Activated CD8-positive, alpha-beta memory T cell treated with anti-CD3 and anti-CD28 coated beads, Interleukin-2, amount 50 U/mL, for 1 hour (primary cell): ENCODE data around the gene RPL35.

Source experiments
- DNase-seq: peaks from one replicate; pipeline ENCODE4 v3.0.0-alpha.2; 2020; ENCODE audit errors: extremely low read depth

Gene RPL35

DNA sequence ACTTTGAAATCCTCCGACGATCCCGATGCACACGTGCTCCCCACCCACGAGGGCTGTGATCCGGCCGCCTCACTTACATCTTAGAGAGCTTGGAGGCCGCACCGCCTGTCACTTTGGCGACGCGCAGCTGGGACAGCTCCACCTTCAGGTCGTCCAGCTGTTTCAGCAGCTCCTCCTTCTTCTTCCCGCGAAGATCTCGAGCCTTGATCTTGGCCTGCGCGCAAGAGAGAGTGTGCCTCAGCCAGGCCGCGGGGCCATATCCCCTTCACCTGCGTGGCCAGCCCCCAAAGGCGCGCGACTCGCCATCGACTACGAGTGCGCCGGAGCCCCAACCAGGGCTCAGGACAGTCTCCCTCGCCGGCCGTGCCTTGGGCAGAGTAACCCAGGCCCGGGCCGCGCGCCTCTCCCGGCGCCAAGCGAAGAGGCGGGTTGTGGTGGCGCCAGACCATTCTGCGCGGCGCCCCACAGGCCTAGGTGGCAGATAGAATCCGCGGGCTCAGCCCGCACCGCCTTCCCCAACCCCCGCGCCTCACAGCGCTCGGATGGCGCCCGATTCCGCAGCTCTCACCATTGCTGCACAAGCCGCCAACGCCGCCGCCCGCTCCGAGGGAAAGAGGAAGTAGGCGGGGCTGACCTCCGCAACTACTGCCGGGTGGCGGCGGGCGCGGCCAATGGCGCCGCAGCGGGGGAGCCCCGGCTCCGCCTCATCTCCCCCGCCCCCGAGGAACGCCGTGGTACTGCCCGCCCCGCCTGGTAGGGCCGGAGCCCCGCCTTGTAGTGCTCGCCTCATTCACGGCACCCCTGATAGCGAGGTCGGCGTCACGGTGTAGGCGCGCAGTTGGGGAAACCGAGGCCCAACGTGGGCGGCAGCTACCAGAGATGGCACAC lies at the start of gene RPL35, which contains the start of gene ARPC5L:
Gene RPL35 (minus strand): TSS at position 616 of the 888 bp plus-strand sequence. CDS start 45 bp downstream, at position 571.
Gene ARPC5L (plus strand): TSS at position 789 of the 888 bp plus-strand sequence. CDS start 7,161 bp downstream, outside the sequence.
- DNase-seq = peak; percentile 83

DNA sequence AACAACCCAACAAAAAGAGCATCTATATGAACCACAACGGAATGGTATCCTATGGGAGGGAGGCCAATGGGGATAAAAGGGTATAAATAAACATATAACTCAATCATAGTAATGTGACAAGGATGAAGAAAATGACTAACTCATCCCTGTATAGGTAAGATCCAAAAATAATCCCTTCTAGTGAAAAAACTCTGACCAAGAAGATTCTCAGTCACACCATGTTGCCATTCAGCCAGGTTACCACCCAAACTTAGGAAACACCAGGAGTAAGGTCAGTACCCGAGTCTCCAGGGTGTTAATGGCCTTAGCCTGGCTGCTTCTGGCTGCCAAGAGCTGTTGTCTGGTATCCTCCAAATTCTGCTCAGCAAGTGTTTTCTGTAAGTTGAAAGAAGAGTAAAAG lies 46.3 kb upstream of the RPL35 start:
- DNase-seq = no peak

DNA sequence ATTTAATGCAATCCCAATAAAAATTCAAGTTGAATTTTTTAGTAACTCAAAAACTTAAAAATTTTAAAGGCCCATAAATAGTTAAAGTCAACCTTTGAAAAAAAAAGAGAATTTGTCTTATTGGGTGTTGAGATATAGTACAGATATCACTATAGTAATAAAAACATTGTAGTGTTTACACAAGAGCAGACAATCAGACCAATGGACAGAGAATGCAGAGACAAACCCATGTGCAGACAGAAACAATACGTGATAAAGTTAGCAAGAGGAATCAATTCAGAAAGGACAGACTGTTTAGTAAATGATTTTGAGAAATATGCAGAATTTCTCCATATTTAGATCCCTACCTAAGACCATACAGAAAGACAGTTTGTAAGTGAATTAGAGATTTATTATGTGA lies 45.2 kb upstream of the RPL35 start:
- no peak for DNase-seq

DNA sequence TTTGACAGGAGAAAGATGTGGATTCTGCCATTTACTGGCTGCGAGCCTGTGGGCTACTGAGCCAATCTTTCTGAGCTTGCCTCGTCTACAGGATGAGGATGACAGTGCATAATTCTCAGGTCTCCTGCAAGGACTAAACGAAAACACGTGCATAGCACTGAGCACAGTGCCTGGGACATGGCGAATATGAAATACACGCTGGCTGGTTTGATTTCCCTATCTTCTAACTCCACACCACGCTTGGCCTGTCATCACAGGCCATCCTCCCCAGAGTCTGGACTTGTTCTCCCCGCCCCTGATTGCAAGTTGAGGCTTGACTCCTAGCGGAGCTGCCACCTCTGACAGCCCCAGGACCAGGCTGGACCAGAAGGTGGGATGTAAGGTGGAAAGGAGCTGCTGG lies 38.1 kb upstream of the RPL35 start:
- no peak for DNase-seq

DNA sequence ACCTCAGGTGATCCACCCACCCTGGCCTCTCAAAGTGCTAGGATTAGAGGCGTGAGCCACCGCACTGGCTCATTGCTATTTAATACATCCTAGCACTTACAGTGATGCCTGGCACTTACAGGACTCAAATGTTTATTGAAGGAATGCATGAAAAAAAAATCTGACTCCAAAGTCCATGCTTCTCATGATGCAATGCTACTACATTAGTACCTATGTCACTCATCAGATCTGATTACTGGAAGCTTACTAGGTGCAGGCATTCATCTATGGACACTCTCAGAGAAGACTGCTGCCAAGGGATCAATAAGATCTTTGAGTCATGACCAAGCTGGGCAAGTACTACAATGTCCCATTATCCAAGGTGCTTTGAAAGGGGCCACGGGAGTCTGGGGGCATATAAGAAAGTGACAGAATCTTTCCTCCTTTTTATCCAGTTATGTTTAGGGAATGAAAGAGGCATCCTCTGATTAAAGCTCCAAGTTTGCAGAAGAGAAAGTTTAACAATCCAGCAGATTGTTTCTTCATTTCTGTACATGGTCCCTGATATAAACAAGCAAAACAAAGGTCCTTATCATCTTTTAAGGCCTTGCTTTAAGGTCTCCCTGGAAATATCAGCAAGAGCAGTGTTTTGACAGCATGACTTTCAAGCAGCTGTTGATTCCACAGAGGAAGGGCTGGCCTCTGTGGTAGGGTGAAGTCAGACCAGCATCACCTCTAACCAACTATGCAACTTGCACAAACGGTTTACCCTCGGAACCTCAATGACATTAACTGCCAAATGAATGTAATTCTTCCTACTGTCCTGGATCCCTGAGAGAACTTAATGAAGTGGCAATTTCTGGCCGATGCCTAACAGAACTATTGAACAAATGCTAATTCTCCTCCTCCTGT lies 36.1 kb upstream of the RPL35 start:
- DNase-seq = no peak

DNA sequence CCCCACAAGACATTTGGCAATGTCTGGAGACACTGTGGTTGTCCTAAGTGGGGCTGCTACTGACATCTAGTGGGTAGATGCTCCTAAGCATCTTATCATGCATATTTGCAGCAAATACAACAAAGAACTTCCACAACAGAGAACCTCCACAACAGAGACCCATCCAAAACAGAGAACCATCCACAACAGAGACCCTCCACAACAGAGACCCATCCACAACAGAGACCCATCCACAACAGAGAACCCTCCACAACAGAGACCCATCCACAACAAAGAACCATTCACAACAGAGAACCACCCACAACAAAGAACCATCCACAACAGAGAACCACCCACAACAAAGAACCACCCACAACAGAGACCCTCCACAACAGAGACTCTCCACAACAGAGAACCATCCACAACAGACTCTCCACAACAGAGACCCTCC lies 33.0 kb upstream of the RPL35 start:
- DNase-seq = no peak

DNA sequence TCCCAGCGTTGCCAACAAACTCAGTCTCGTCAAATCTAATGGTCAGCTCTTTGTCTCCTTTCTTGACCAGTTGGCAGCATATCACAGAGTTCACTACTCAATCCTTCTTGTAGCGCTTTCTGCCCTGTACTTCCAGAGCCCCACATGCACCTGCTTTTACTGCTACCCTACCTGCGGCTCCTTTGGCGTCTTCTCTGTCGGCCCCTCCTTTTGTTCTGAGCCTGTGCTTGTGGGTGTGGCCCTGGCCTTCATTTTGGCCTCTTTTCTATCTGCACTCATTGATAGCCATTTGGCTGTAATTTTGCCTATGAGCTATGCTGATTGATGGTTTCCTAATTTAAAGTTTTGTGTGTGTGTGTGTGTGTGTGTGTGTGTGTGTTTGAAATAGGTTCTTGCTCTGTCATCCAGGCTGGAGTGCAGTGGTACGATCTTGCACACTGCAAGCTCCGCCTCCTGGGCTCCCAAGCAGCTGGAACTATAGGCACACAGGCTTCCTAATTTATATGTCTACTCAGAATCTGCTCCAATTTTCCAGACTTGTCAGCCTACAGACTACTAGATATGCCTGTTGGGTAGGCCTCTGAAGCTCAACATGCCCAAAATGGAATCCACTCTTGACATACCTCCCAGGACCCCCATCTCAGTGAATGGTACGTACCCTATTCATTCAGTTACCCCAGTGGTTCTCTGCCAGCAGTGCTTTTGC lies 32.4 kb upstream of the RPL35 start:
- no peak for DNase-seq

DNA sequence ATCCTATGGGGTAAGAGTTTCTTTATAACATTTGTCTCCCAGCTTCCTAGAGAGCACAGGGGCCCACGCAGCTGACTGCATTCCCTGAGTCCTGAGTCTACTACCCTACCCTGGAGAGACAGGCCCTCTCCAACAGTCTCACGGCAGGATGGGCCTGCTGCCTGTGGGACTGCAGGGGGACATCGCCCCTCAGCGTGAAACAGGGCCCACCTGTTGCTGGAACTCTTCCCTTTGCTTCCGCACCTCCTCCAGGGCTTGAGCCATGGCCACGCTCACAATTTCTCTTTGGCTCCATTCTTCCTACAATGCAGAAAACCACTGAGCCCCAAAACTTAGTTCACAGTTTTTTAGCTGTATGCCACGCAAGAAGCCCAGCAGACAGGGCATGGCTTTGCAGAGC lies 28.4 kb upstream of the RPL35 start:
- DNase-seq = no peak

DNA sequence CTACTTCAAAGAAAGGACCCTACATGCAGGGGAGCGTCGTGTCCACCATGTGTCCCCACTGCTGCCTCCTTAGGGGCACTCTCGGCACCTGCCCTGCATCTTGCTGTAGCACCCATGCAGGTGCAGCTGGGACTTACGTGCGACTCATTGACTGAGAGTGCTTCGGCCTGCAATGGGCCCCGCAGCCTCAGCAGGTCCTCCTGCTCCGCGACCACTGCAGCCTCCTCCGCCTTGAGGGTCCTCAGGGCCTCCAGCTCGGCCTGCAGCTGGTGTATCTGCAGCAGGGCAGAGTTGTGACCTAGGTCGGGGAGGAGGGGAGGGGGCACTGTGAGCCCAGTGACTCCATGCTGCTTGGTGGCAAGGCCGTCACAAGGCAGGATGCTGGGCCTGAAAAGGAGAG lies 27.2 kb upstream of the RPL35 start:
- no peak for DNase-seq

DNA sequence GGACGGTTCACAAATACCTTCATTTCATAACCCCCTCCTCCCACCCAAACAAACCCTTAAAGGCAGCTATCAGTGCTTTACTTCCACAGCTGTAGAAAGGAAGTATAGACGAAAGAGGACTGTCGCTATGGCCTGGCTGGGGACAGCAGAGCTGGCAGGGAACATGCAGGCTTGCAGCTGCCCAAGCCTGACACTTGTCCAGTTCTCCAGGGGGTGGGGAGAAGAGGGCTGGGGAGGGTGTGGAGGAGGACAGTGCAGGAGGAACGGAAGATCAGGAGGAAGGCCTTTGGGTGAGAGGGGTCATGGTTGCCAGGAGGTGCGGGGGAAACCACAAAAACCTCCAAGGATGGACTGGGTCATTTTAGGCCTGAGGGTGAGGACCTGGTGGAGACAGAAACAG lies 26.1 kb upstream of the RPL35 start:
- no peak for DNase-seq

DNA sequence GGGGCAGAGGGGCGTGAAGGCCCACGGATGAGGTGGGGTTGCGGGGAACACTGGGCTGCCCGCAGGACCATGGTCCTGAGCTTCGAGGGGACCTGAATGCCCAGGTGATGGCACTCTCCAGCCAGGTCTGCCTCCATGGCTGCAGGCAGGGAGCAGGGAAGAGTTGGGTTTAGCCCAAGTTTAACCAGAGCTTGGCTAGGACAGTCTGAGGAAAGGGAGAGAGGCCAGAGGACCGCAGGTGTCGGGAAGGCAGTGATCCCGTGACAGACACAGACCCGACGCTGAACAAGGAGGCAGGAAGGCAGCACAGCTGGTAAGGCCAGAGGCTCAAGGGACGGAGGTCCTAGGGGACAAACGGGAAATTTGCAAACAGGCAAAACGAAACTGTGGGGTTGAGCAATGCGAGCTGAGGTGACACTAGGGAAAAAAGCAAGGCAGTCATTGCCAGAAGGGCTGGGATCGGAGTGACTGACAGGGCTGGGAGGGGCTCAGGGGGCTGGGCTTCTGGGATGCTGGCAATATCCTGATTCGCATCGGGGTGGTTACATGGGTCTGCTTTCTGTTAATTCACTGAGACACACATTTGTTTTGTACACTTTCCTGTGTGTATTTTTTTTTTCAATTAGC lies 25.2 kb upstream of the RPL35 start:
- DNase-seq = no peak

DNA sequence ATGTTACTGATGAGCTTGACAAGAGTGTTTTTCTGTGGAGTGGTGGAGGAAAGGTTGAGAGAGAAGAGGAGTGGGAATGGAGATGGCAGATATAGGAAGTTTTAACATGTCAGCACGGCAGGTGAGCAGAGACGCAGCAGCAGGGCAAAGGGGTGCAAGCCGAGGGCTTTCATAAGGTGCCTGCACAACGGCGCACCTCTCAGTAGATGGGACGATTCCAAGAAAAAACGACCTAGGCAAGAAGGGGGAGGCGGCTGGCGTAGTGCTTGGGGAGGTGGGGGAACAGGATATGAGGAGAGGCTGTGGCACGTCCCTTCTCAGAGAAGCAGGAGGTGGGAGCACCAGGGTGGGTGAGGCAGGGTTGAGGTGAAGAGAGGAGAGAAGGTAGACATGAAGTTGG lies 24.7 kb upstream of the RPL35 start:
- DNase-seq = no peak

DNA sequence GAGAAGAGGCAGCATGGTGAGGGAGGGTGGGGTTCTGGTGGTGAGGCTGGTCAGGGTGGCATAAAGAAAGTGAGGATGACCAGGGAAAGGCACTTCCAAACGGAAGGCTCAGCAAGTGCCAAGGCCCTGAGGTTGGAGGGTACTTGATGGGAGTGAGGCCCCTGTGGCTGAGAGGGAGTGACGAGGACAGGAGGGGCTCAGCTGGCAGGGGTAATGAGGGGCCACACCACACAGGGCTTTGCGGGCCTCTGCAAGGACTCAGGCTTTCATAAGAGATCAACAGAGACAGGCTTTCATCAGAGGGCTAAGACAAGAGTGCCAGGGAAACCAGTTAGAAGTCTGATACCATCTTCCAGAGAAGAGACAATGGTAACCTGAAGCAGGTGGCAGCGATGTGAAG lies 23.8 kb upstream of the RPL35 start:
- no peak for DNase-seq

DNA sequence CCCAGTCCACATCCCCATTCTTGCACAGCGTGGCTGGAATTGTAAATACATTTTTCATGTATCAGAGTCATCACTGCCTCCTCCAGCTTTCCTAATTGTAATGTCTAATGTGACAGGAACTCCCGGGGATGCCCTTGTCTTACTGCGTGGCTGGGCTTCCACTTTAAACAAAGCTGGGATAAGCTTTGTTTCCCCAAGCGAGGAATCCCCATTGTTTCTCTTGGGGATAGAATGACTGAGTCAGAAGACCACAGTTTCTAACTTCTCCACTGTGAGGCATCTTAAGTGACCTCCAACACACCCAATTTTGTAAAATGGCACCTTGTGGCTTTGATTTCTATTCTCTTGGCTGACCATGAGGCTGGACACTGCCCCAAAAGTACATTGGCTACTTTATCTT lies 22.6 kb upstream of the RPL35 start:
- DNase-seq = no peak

DNA sequence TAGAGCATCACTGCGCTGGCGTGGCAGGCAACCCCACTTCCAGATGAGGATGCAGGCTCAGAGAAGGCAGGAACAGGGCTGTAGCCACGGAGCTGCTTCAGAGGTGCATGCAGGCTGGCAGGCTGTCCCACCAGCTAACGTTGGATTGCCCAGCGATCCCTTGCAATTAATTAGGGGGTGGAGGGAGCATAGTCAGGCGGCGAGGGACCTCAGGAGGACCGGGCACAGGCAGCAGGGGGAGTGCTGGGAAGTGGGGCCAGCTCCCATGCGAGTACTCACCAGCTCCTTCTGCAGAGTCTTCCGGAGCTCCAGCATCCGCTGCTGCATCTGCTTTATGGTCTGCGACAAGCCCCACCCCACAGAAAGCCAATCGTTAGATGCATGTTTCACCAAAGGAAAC lies 20.5 kb upstream of the RPL35 start:
- DNase-seq = no peak

DNA sequence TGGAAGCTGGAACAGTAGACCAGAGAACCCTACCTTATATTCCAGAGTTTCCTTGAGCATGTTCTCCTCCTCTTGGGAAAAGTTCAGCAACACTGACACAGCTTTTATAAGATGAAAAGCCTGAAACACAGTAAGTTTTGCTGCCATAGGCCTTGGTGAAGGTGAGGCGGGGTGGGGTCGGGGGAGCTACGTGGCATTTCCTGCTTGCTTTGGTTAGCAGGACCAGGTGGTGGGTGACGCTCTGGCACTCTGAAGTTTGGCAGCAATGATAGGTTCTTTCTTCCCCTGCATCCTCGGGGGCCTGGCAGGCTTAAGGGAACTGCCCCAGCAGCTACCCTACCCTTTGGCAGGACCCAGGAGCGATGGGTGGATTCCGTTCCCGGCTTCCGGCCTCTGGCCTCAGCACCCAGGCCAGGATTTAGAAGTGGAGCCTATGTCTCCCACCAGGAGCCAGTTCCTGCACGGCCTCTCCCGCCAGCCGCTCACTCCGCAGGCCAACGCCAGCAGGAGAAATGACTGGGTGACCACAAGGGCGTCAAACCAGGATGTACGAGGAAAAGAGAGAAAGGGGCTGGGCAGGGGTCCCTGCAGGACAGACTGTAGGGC lies 19.5 kb upstream of the RPL35 start:
- DNase-seq = no peak

DNA sequence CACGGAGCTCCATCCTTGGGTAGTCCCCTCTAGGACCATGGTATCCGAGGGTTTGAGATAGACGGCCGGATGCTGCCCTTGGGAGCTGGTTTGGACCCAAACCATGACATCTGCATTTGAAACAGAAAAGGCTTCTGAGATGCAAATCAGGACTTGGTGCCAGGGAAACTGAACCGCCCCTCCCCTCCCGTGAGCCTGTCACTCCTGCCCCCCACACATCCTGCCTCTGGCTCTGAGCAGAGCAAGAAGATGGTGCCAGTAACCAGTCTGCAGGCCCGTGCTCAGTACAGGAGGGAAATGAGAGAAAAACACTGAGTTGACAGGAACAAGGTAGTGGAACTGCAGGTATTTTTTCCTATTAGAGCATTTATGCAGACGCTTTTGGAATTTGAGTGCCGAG lies 18.7 kb upstream of the RPL35 start:
- DNase-seq = no peak

DNA sequence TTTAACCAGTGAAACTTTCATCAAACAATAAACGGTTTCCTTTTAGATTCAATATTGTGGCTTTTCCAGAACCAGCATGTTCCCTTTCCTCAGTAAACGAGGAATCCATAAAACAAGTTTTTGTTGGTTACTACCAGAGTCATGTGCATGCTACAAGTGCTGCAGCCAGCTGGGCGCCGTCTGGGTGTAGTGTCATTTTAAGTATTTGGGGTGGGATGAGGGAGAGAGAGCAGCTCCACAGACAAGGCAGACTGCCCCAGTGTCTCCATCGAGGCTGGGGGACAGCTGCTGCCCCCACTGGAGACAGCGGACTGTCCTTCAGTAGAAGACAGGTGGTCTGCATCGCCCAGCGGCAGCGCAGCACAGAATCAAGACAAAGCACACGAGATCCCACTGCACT lies 17.5 kb upstream of the RPL35 start:
- no peak for DNase-seq

DNA sequence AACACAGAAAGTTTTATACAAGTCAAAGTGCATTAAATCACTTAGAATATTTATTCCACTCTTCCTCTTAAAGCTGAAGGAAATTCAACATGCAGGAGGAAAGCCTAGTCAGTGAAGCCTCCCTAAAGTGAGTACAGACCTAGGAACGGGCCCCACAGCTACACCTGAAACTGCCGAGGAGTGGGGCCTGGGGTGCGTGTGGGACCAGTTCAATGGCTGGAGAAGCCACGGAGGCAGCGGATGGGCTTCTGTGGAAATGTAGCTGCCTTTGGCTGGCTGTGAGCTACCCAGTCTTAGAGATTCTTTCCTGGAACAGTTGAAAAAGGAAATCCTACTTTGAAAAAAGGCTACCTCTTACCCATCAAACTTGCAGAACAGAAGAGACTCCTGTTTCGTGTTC lies 16.8 kb upstream of the RPL35 start:
- no peak for DNase-seq

DNA sequence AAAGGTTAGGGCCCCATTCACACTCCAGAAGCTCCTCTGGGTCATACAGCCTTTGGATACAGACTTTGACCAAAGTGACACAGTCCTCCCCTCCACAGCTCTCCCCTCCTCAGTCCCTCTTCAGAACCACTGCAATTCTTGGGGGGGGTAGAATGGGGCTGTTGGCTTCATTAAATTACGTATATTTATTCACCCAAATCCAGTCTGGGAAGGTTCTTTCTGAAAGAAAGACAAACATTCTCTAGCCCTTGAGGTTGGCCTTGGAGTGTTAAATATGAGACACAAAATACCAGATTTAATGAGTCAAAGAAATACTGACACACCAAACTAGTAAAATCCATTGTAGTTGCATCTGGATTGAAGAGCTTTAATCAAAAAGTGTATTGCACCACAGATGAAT lies 16.3 kb upstream of the RPL35 start:
- DNase-seq = no peak
